Stimulated activated naive CD8-positive, alpha-beta T cell treated with anti-CD3 and anti-CD28 coated beads, Interleukin-15, Interleukin-2, amounts not matched to agents 100 ng/mL and 50 ng/mL, for 24 hours (primary cell): ENCODE results near the gene MRPL27.

ENCODE experiments used
- H3K27ac Mint-ChIP-seq: one replicate; pipeline ENCODE4 v1.8.0; 2021; ENCODE audit warnings: mild to moderate bottlenecking, mixed read lengths
- H3K27me3 Mint-ChIP-seq: one replicate; pipeline ENCODE4 v1.8.0; 2021; ENCODE audit warnings: mixed read lengths
- H3K36me3 Mint-ChIP-seq: one replicate; pipeline ENCODE4 v1.8.0; 2021; ENCODE audit warnings: low read depth, mixed read lengths
- H3K4me1 Mint-ChIP-seq: one replicate; pipeline ENCODE4 v1.8.0; 2021; ENCODE audit warnings: low read depth, mixed read lengths
- H3K4me3 Mint-ChIP-seq: one replicate; pipeline ENCODE4 v1.8.0; 2021; ENCODE audit warnings: mild to moderate bottlenecking, mixed read lengths
- H3K9me3 Mint-ChIP-seq: one replicate; pipeline ENCODE4 v1.8.0; 2021; ENCODE audit warnings: mixed read lengths

Gene MRPL27

GRCh38 chr17:50328363-50329325 is 44.3 kb downstream of the MRPL27 start:
- Mint-ChIP-seq H3K36me3 (no peaks in the 10 kb centered on the region), H3K4me1 (peaks cover 12% of the 10 kb centered on the region), H3K9me3 (no peaks in the 10 kb centered on the region), H3K4me3 (no peak overlapping the region), H3K27ac (no peak overlapping the region), H3K27me3 (peaks cover 6% of the 10 kb centered on the region)

GRCh38 chr17:50326831-50327364 is 46.1 kb downstream of the MRPL27 start:
- Mint-ChIP-seq H3K27me3 (peaks cover 5% of the 10 kb centered on the region), H3K27ac (no peak overlapping the region), H3K9me3 (no peaks in the 10 kb centered on the region), H3K36me3 (no peaks in the 10 kb centered on the region), H3K4me1 (peaks cover 9% of the 10 kb centered on the region), H3K4me3 (no peak overlapping the region)

GRCh38 chr17:50325906-50326305 is 47.1 kb downstream of the MRPL27 start:
- no peak overlapping the region for H3K27ac Mint-ChIP-seq
- no peak overlapping the region for H3K4me3 Mint-ChIP-seq
- H3K27me3 Mint-ChIP-seq: peaks cover 5% of the 10 kb centered on the region
- no peaks in the 10 kb centered on the region for H3K9me3 Mint-ChIP-seq
- H3K4me1 Mint-ChIP-seq: peaks cover 6% of the 10 kb centered on the region
- H3K36me3 Mint-ChIP-seq: no peaks in the 10 kb centered on the region

GRCh38 chr17:50323060-50323459 is 49.9 kb downstream of the MRPL27 start:
- no peak overlapping the region for H3K4me3 Mint-ChIP-seq
- no peaks in the 10 kb centered on the region for H3K9me3 Mint-ChIP-seq
- no peaks in the 10 kb centered on the region for H3K36me3 Mint-ChIP-seq
- no peak overlapping the region for H3K27ac Mint-ChIP-seq
- no peaks in the 10 kb centered on the region for H3K27me3 Mint-ChIP-seq
- H3K4me1 Mint-ChIP-seq: peaks cover 6% of the 10 kb centered on the region

- no peaks in the 10 kb centered on the region for H3K27me3 Mint-ChIP-seq
- peaks cover 6% of the 10 kb centered on the region for H3K4me1 Mint-ChIP-seq
Observed at GRCh38 chr17:50322271-50322670, 50.7 kb downstream of the MRPL27 start.

GRCh38 chr17:50319306-50320004 is 53.5 kb downstream of the MRPL27 start:
- no peaks in the 10 kb centered on the region for H3K4me1 Mint-ChIP-seq
- no peaks in the 10 kb centered on the region for H3K9me3 Mint-ChIP-seq
- no peaks in the 10 kb centered on the region for H3K27me3 Mint-ChIP-seq
- no peaks in the 10 kb centered on the region for H3K36me3 Mint-ChIP-seq
- H3K4me3 Mint-ChIP-seq: no peak overlapping the region
- no peak overlapping the region for H3K27ac Mint-ChIP-seq

More at GRCh38 chr17:50322271-50322670, 50.7 kb downstream of the MRPL27 start:
- H3K27ac Mint-ChIP-seq: no peak overlapping the region
- no peaks in the 10 kb centered on the region for H3K36me3 Mint-ChIP-seq
- no peak overlapping the region for H3K4me3 Mint-ChIP-seq
- H3K9me3 Mint-ChIP-seq: no peaks in the 10 kb centered on the region

GRCh38 chr17:50318501-50319285 is 54.3 kb downstream of the MRPL27 start:
- no peaks in the 10 kb centered on the region for H3K36me3 Mint-ChIP-seq
- no peaks in the 10 kb centered on the region for H3K9me3 Mint-ChIP-seq
- H3K27ac Mint-ChIP-seq: no peak overlapping the region
- no peak overlapping the region for H3K4me3 Mint-ChIP-seq
- no peaks in the 10 kb centered on the region for H3K4me1 Mint-ChIP-seq
- H3K27me3 Mint-ChIP-seq: peaks cover 5% of the 10 kb centered on the region
